H9 (cell line): ENCODE data around the gene SS18L1. TPM values are rescaled to one million over a fixed set of nuclear protein-coding genes. Genes with fewer than 3 reads are reported as not detected.

Experiments
- DNase-seq: peaks from one replicate; pipeline ENCODE4 v3.0.0-alpha.2; 2017
- H2AFZ ChIP-seq: one replicate; pipeline ENCODE4 v1.6.1; 2013; ENCODE audit warnings: mild to moderate bottlenecking, low read length, control low read depth, moderate library complexity
- H2AK5ac ChIP-seq: 2 replicates; pipeline ENCODE4 v1.6.1; 2013; ENCODE audit warnings: low read length, control low read depth, mixed read lengths; ENCODE audit not compliant: insufficient read length
- H2BK120ac ChIP-seq: one replicate; pipeline ENCODE4 v1.6.1; 2013; ENCODE audit warnings: low read depth, mild to moderate bottlenecking, low read length, control low read depth, inconsistent platforms; ENCODE audit not compliant: poor library complexity, severe bottlenecking
- H2BK12ac ChIP-seq: 2 replicates; pipeline ENCODE4 v1.6.1; 2013; ENCODE audit warnings: low read length, control low read depth, mixed read lengths, low read depth; ENCODE audit not compliant: insufficient read length
- H2BK15ac ChIP-seq: 2 replicates; pipeline ENCODE4 v1.6.1; 2013; ENCODE audit warnings: low read depth, low read length, control low read depth
- H2BK20ac ChIP-seq: one replicate; pipeline ENCODE4 v1.6.1; 2013; ENCODE audit warnings: low read depth, mild to moderate bottlenecking, low read length, control low read depth, inconsistent platforms; ENCODE audit not compliant: poor library complexity, severe bottlenecking
- H2BK5ac ChIP-seq: 2 replicates; pipeline ENCODE4 v1.6.1; 2013; ENCODE audit warnings: low read length, control low read depth, mixed read lengths; ENCODE audit not compliant: insufficient read length
- H3K14ac ChIP-seq: 2 replicates; pipeline ENCODE4 v1.6.1; 2013; ENCODE audit warnings: low read length, control low read depth; ENCODE audit not compliant: insufficient read depth
- H3K18ac ChIP-seq: 2 replicates; pipeline ENCODE4 v1.6.1; 2013; ENCODE audit warnings: low read depth, mild to moderate bottlenecking, mixed read lengths, low read length, control low read depth; ENCODE audit not compliant: insufficient read length
- H3K23ac ChIP-seq: 2 replicates; pipeline ENCODE4 v1.6.1; 2013; ENCODE audit warnings: low read length, control low read depth, mixed read lengths, low read depth; ENCODE audit not compliant: insufficient read length
- H3K23me2 ChIP-seq: 2 replicates; pipeline ENCODE4 v1.6.1; 2013; ENCODE audit warnings: low read depth, mild to moderate bottlenecking, mixed read lengths, low read length, control low read depth; ENCODE audit not compliant: insufficient read length, poor library complexity, severe bottlenecking
- H3K27ac ChIP-seq: 2 replicates; pipeline ENCODE4 v1.5.1; 2013; ENCODE audit warnings: low read length, control low read depth, mixed read lengths, low read depth; ENCODE audit not compliant: insufficient read length
- H3K27me3 ChIP-seq: 2 replicates; pipeline ENCODE4 v1.6.1; 2013; ENCODE audit warnings: low read length, control low read depth, inconsistent platforms; ENCODE audit not compliant: insufficient read depth
- H3K4ac ChIP-seq: 2 replicates; pipeline ENCODE4 v1.6.1; 2013; ENCODE audit warnings: low read depth, mild to moderate bottlenecking, control low read depth, inconsistent platforms, low read length, moderate library complexity
- H3K4me1 ChIP-seq: 2 replicates; pipeline ENCODE4 v1.6.1; 2013; ENCODE audit warnings: low read length, control low read depth, inconsistent platforms; ENCODE audit not compliant: insufficient read depth
- H3K4me2 ChIP-seq: 2 replicates; pipeline ENCODE4 v1.6.1; 2013; ENCODE audit warnings: low read length, control low read depth, mixed read lengths; ENCODE audit not compliant: insufficient read length, insufficient read depth
- H3K56ac ChIP-seq: 2 replicates; pipeline ENCODE4 v1.6.1; 2013; ENCODE audit warnings: low read depth, mild to moderate bottlenecking, mixed read lengths, low read length, control low read depth; ENCODE audit not compliant: insufficient read length
- H3K79me1 ChIP-seq: 2 replicates; pipeline ENCODE4 v1.6.1; 2013; ENCODE audit warnings: low read depth, mild to moderate bottlenecking, moderate library complexity, low read length, control low read depth, inconsistent platforms; ENCODE audit not compliant: insufficient read depth, poor library complexity, severe bottlenecking
- H3K79me2 ChIP-seq: 2 replicates; pipeline ENCODE4 v1.6.1; 2013; ENCODE audit warnings: low read length, control low read depth, inconsistent platforms; ENCODE audit not compliant: insufficient read depth
- H3K9ac ChIP-seq: 2 replicates; pipeline ENCODE4 v1.6.1; 2013; ENCODE audit warnings: low read length, control low read depth, mixed read lengths; ENCODE audit not compliant: insufficient read length; ENCODE audit errors: extremely low read depth
- H3K9me3 ChIP-seq: one replicate; pipeline ENCODE4 v1.6.1; 2013; ENCODE audit warnings: low read depth, low read length, inconsistent platforms; ENCODE audit not compliant: control insufficient read depth
- H3T11ph ChIP-seq: one replicate; pipeline ENCODE4 v1.6.1; 2013; ENCODE audit warnings: mild to moderate bottlenecking, low read length, control low read depth, inconsistent platforms
- H4K20me1 ChIP-seq: one replicate; pipeline ENCODE4 v1.6.1; 2013; ENCODE audit not compliant: control insufficient read depth, insufficient read length, insufficient read depth
- H4K5ac ChIP-seq: 2 replicates; pipeline ENCODE4 v1.6.1; 2013; ENCODE audit warnings: low read depth, mild to moderate bottlenecking, mixed read lengths, low read length, control low read depth; ENCODE audit not compliant: insufficient read length
- H4K8ac ChIP-seq: replicated peaks from 2 replicates; pipeline ENCODE4 v1.6.1; 2013; ENCODE audit warnings: low read length, control low read depth, mixed read lengths, low read depth; ENCODE audit not compliant: insufficient read length
- H4K91ac ChIP-seq: 2 replicates; pipeline ENCODE4 v1.6.1; 2013; ENCODE audit warnings: low read depth, mild to moderate bottlenecking, moderate library complexity, mixed read lengths, low read length, control low read depth; ENCODE audit not compliant: insufficient read length
- H3K27ac Mint-ChIP-seq, 3 experiments: 2 replicates in 2 of 3; 3 replicates in 1 of 3; pipeline ENCODE4 v1.8.0; 2020 to 2021; ENCODE audit warnings: mixed read lengths in 3 of 3, mild to moderate bottlenecking in 1 of 3, moderate library complexity in 1 of 3
- H3K27me3 Mint-ChIP-seq: 2 replicates; pipeline ENCODE4 v1.8.0; 2021; ENCODE audit warnings: low read depth, mild to moderate bottlenecking, moderate library complexity, mixed read lengths
- H3K36me3 Mint-ChIP-seq, 3 experiments: 2 replicates in 2 of 3; 3 replicates in 1 of 3; pipeline ENCODE4 v1.8.0; 2020 to 2021; ENCODE audit warnings: low read depth in 3 of 3, mixed read lengths in 3 of 3; ENCODE audit not compliant: insufficient read depth in 1 of 3
- H3K4me1 Mint-ChIP-seq, 2 experiments: 2 replicates each; pipeline ENCODE4 v1.8.0; 2020; ENCODE audit warnings: mixed read lengths in 2 of 2
- H3K4me3 Mint-ChIP-seq, 2 experiments: 2 replicates in 1 of 2; 3 replicates in 1 of 2; pipeline ENCODE4 v1.8.0; 2020 to 2021; ENCODE audit warnings: mild to moderate bottlenecking in 2 of 2, mixed read lengths in 2 of 2, moderate library complexity in 1 of 2
- H3K9me3 Mint-ChIP-seq, 2 experiments: 2 replicates in 1 of 2; 3 replicates in 1 of 2; pipeline ENCODE4 v1.8.0; 2020; ENCODE audit warnings: mild to moderate bottlenecking in 2 of 2, mixed read lengths in 2 of 2, moderate library complexity in 1 of 2
- WGBS: extraction: QIAGEN DNeasy Blood & Tissue Kit; methylation state at CpG from one replicate; pipeline ENCODE4 v1.1.7; 2013; ENCODE audit warnings: missing lambda C conversion rate, low lambda C conversion rate, mixed read lengths; ENCODE audit not compliant: insufficient read length; ENCODE audit errors: extremely low coverage; 5-methylcytosine and 5-hydroxymethylcytosine counted together
- total RNA-seq: library from RNA; stranded (reverse); gene quantifications from 2 replicates; pipeline ENCODE4 v1.2.1, GENCODE V29; 2021
- TF ChIP-seq, protein P1 (sequence below): fragments of 200-600 bp; sonication (generic); conservative IDR thresholded peaks from 3 replicates; pipeline ENCODE4 v1.8.0; 2021; ENCODE audit warnings: antibody characterized with exemption, mild to moderate bottlenecking

The SS18L1 gene
- total RNA-seq, 1 experiment from 2014 or later, result 22.2 TPM

GRCh38 chr20:62170536-62170935 is 27.0 kb downstream of the SS18L1 start:
- no peak overlapping the region for H2AFZ ChIP-seq
- H2BK20ac ChIP-seq, result no peak overlapping the region

More at GRCh38 chr20:62170536-62170935, 27.0 kb downstream of the SS18L1 start:
- Histone ChIP-seq H3K56ac (no peak overlapping the region), H3K4me1 (no peaks in the 10 kb centered on the region), H2BK15ac (no peak overlapping the region), H3K9ac (no peak overlapping the region), H2BK5ac (no peak overlapping the region), H2BK120ac (no peak overlapping the region), H4K5ac (no peak overlapping the region), H3K79me1 (no peaks in the 10 kb centered on the region), H3K4me2 (no peak overlapping the region), H4K8ac (no peak overlapping the region), H4K20me1 (no peaks in the 10 kb centered on the region), H3K9me3 (no peaks in the 10 kb centered on the region), H3K14ac (no peak overlapping the region), H3K79me2 (no peaks in the 10 kb centered on the region), H2AK5ac (no peak overlapping the region), H3K27ac (no peak overlapping the region), H3K23me2 (no peaks in the 10 kb centered on the region), H3K18ac (no peak overlapping the region), H2BK12ac (no peak overlapping the region), H4K91ac (no peak overlapping the region), H3T11ph (no peak overlapping the region), H3K4ac (no peak overlapping the region), H3K23ac (no peak overlapping the region), H3K27me3 (no peaks in the 10 kb centered on the region)
- H3K4me3 Mint-ChIP-seq, result no peak overlapping the region
- H3K36me3 Mint-ChIP-seq, result peaks cover 14 to 46% (median 42%) of the 10 kb centered on the region in 3 experiments
- WGBS, result no CpG with 5 or more reads among the region's 9 CpGs
- H3K9me3 Mint-ChIP-seq, result no peaks in the 10 kb centered on the region
- no peaks in the 10 kb centered on the region for H3K4me1 Mint-ChIP-seq
- H3K27me3 Mint-ChIP-seq, result no peaks in the 10 kb centered on the region; the same call in 1 of the 2 replicates
- DNase-seq, result no peak
- no peak overlapping the region for H3K27ac Mint-ChIP-seq
- TF ChIP-seq, protein P1, sequence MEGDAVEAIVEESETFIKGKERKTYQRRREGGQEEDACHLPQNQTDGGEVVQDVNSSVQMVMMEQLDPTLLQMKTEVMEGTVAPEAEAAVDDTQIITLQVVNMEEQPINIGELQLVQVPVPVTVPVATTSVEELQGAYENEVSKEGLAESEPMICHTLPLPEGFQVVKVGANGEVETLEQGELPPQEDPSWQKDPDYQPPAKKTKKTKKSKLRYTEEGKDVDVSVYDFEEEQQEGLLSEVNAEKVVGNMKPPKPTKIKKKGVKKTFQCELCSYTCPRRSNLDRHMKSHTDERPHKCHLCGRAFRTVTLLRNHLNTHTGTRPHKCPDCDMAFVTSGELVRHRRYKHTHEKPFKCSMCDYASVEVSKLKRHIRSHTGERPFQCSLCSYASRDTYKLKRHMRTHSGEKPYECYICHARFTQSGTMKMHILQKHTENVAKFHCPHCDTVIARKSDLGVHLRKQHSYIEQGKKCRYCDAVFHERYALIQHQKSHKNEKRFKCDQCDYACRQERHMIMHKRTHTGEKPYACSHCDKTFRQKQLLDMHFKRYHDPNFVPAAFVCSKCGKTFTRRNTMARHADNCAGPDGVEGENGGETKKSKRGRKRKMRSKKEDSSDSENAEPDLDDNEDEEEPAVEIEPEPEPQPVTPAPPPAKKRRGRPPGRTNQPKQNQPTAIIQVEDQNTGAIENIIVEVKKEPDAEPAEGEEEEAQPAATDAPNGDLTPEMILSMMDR, result no peak
